Glutamatergic neuron (in vitro differentiated cells): ENCODE measurements around the gene MRM3. TPM values are rescaled to one million over a fixed set of nuclear protein-coding genes. Genes with fewer than 3 reads are reported as not detected.

Source experiments
- DNase-seq: peaks from one replicate; pipeline ENCODE4 v3.0.0; 2022
- H3K27ac Mint-ChIP-seq: one replicate; pipeline ENCODE4 v1.8.0; 2020; ENCODE audit warnings: mild to moderate bottlenecking, mixed read lengths, inconsistent platforms; ENCODE audit not compliant: unreplicated experiment
- H3K27me3 Mint-ChIP-seq: one replicate; pipeline ENCODE4 v1.8.0; 2020; ENCODE audit warnings: mild to moderate bottlenecking, moderate library complexity, mixed read lengths, inconsistent platforms; ENCODE audit not compliant: unreplicated experiment
- H3K36me3 Mint-ChIP-seq: one replicate; pipeline ENCODE4 v1.8.0; 2020; ENCODE audit warnings: mild to moderate bottlenecking, mixed read lengths, inconsistent platforms; ENCODE audit not compliant: unreplicated experiment
- H3K4me1 Mint-ChIP-seq: one replicate; pipeline ENCODE4 v1.8.0; 2020; ENCODE audit warnings: mild to moderate bottlenecking, low read depth, mixed read lengths, inconsistent platforms; ENCODE audit not compliant: unreplicated experiment
- H3K4me3 Mint-ChIP-seq: one replicate; pipeline ENCODE4 v1.8.0; 2020; ENCODE audit warnings: mild to moderate bottlenecking, mixed read lengths, inconsistent platforms; ENCODE audit not compliant: unreplicated experiment
- H3K9me3 Mint-ChIP-seq: one replicate; pipeline ENCODE4 v1.8.0; 2020; ENCODE audit warnings: mild to moderate bottlenecking, moderate library complexity, mixed read lengths, inconsistent platforms; ENCODE audit not compliant: unreplicated experiment
- total RNA-seq: library from RNA; stranded (reverse); fragmentation: NEBNext Ultra II Directional; extraction: Animal tissue kit (Norgen Biotek cat#: 25700); gene quantifications from one replicate; pipeline ENCODE4 v1.2.1, GENCODE V29; 2021; ENCODE audit not compliant: unreplicated experiment
- TF ChIP-seq, protein P1 (sequence below): fragments of 200-600 bp; sonication (generic); IDR thresholded peaks from one replicate; pipeline ENCODE4 v1.5.0; 2021; ENCODE audit not compliant: partially characterized antibody, unreplicated experiment

MRM3 gene
- total RNA-seq, 1 donor from 2014 or later = 11.8 TPM

DNA sequence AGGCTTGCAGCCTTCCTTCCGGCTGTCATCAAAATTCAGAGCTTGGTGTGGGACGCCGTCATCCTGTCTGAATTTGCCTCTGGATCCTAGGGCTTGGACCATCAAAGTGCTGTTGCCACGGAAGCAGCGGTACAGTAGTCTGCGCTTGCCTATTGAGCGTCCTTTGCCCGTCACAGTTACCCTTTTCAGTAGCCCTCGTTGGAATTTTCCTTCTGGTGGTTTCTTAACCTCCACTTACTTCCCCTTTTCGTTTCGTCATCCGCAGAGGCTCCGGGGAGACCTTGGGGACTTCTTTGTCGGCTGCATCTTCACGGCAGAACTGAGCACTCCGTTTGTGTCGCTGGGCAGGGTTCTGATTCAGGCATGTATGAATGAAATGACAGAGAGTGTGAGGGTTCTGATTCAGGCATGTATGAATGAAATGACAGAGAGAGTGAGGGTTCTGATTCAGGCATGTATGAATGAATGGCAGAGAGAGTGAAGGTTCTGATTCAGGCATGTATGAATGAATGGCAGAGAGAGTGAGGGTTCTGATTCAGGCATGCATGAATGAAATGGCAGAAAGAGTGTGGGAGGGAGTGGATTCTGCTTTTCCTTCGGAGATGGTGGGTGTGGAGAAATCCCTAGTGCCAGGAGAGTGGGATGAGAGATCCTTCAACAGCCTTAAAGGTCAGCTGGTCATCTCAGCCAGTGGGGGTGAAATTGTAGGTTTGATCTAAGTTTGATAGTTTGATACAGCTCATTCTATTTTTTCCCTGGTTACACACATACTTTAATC, 41.7 kb upstream of the MRM3 start:
- H3K27ac Mint-ChIP-seq = peak overlapping the region; percentile 31
- TF ChIP-seq, protein P1, sequence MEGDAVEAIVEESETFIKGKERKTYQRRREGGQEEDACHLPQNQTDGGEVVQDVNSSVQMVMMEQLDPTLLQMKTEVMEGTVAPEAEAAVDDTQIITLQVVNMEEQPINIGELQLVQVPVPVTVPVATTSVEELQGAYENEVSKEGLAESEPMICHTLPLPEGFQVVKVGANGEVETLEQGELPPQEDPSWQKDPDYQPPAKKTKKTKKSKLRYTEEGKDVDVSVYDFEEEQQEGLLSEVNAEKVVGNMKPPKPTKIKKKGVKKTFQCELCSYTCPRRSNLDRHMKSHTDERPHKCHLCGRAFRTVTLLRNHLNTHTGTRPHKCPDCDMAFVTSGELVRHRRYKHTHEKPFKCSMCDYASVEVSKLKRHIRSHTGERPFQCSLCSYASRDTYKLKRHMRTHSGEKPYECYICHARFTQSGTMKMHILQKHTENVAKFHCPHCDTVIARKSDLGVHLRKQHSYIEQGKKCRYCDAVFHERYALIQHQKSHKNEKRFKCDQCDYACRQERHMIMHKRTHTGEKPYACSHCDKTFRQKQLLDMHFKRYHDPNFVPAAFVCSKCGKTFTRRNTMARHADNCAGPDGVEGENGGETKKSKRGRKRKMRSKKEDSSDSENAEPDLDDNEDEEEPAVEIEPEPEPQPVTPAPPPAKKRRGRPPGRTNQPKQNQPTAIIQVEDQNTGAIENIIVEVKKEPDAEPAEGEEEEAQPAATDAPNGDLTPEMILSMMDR = no peak
- no peaks in the 10 kb centered on the region for H3K9me3 Mint-ChIP-seq
- H3K4me1 Mint-ChIP-seq = no peaks in the 10 kb centered on the region
- no peak overlapping the region for H3K4me3 Mint-ChIP-seq
- DNase-seq = no peak
- H3K27me3 Mint-ChIP-seq = peaks cover 5% of the 10 kb centered on the region
- no peaks in the 10 kb centered on the region for H3K36me3 Mint-ChIP-seq

DNA sequence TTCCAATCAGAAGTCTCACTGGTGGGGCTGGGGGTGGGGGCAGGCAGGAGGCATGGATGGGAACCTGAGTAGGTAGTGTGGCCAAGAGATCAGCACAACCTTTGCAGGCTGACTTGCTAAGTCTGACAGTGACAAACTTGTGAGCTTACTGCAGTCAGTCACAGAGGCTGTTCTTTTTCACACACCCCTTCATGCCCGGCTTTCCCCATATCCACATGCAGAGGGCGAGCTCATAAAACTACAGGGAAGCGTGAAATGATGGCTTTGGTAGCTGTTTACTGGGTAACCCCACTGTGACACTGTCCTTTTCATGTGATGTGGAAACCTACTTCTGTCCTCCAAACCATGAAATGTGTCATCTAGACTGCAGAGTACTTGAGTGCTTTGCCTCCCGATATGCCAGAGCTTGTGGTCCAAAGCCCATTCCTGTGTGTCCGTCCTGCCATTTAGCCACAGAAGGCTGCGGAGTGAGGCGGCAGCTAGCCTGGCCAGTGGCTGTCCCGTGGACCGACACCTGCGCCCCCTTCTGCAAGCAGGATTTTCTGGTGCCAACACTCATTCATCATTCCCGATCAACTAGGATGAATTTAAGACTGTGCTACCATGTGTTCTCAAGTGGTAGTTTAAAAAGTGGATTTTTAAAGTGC, 39.9 kb upstream of the MRM3 start:
- H3K4me1 Mint-ChIP-seq = no peaks in the 10 kb centered on the region
- no peaks in the 10 kb centered on the region for H3K36me3 Mint-ChIP-seq
- no peaks in the 10 kb centered on the region for H3K9me3 Mint-ChIP-seq
- no peak for DNase-seq
- TF ChIP-seq, protein P1 = no peak
- H3K27ac Mint-ChIP-seq = no peak overlapping the region
- H3K4me3 Mint-ChIP-seq = no peak overlapping the region
- H3K27me3 Mint-ChIP-seq = peaks cover 5% of the 10 kb centered on the region

GRCh38 chr17:743139-743538, 39.0 kb upstream of the MRM3 start:
- H3K27me3 Mint-ChIP-seq = peaks cover 5% of the 10 kb centered on the region
- H3K36me3 Mint-ChIP-seq = peaks cover 5% of the 10 kb centered on the region
- H3K4me3 Mint-ChIP-seq = no peak overlapping the region
- TF ChIP-seq, protein P1 = no peak
- H3K9me3 Mint-ChIP-seq = peaks cover 4% of the 10 kb centered on the region
- no peaks in the 10 kb centered on the region for H3K4me1 Mint-ChIP-seq
- DNase-seq = no peak
- no peak overlapping the region for H3K27ac Mint-ChIP-seq

GRCh38 chr17:744937-745336, 37.2 kb upstream of the MRM3 start:
- peaks cover 5% of the 10 kb centered on the region for H3K27me3 Mint-ChIP-seq
- H3K27ac Mint-ChIP-seq = no peak overlapping the region
- DNase-seq = no peak
- no peak overlapping the region for H3K4me3 Mint-ChIP-seq
- H3K36me3 Mint-ChIP-seq = peaks cover 13% of the 10 kb centered on the region
- no peaks in the 10 kb centered on the region for H3K4me1 Mint-ChIP-seq
- TF ChIP-seq, protein P1 = no peak
- peaks cover 11% of the 10 kb centered on the region for H3K9me3 Mint-ChIP-seq

- H3K9me3 Mint-ChIP-seq = peaks cover 16% of the 10 kb centered on the region
- no peak overlapping the region for H3K27ac Mint-ChIP-seq
- peaks cover 2% of the 10 kb centered on the region for H3K4me1 Mint-ChIP-seq
- no peak for DNase-seq
- TF ChIP-seq, protein P1 = no peak
- H3K4me3 Mint-ChIP-seq = no peak overlapping the region
- H3K27me3 Mint-ChIP-seq = peaks cover 3% of the 10 kb centered on the region
- peaks cover 13% of the 10 kb centered on the region for H3K36me3 Mint-ChIP-seq
Measured at GRCh38 chr17:745406-745805, 36.7 kb upstream of the MRM3 start.
